GM21367 (cell line): Measurements from ENCODE around the gene PRRC2A.

Source experiments
- ATAC-seq: cut with Tn5 transposase; IDR thresholded peaks from one replicate; pipeline ENCODE4 v1.9.1; 2021; ENCODE audit not compliant: unreplicated experiment

The PRRC2A gene

DNA sequence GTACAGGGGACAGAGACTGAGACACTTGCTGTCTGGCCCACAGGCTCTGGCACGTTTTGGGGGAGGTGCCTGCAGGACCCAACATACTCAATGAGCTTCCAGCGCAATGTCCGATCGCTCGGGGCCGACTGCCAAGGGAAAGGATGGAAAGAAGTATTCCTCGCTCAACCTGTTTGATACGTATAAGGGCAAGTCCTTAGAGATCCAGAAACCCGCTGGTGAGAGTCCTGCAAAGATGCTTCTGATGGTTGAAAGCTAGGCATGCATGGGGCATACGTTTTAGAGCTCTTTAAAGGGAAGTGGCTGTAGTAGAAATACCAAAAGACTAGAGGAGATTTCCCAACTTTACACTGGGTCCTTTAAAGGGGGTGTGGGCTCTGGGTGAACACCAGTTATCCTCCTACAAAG is 2.2 kb downstream of the PRRC2A start:
- ATAC-seq: no peak

DNA sequence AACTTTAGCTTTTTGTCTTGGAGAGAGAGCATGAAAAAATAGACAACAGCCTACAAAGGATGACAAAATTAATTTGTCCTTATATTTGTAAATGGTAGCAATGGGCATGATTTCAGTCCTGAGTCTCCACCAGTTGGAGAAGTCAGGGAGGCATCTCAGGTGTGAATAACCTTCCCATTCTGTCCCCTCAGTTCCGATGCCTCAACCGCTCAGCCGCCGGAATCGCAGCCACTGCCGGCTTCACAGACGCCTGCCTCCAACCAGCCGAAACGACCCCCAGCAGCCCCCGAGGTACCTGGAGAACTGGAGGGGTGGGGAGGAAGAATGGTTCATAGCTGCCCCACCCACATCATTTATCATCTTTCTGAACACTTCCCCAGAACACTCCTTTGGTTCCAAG is 3.6 kb downstream of the PRRC2A start:
- ATAC-seq: no peak

DNA sequence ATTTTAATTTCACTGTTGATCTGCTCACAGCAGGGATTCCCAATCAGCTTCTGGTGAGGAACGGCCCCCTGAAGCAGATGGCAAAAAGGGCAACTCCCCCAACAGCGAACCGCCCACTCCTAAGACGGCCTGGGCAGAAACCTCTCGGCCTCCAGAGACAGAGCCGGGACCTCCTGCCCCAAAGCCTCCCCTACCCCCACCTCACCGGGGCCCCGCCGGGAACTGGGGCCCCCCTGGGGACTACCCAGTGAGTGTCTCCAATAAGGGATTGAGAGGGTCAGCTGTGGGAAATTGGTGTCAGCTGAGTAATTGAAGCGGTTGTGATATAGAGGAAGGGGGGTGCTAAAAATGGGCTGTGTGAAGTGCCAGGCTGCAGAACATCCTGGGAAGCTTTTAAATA is 6.4 kb downstream of the PRRC2A start:
- ATAC-seq: no peak

DNA sequence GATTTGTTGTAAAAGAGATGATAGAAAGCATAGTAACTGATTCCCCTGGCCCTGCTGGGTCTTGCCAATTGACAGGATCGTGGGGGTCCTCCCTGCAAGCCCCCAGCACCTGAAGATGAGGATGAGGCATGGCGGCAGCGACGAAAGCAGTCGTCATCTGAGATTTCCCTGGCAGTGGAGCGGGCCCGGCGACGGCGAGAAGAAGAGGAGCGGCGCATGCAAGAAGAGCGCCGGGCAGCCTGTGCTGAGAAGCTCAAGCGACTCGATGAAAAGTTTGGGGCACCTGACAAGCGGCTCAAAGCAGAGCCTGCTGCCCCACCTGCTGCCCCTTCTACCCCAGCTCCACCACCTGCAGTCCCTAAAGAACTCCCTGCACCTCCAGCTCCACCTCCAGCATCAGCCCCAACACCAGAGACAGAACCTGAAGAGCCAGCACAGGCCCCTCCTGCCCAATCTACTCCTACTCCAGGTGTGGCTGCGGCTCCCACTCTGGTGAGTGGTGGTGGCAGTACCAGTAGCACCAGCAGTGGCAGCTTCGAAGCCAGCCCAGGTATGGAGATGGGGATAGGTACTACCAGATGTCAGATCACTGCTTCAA is 7.3 kb downstream of the PRRC2A start:
- ATAC-seq: no peak

DNA sequence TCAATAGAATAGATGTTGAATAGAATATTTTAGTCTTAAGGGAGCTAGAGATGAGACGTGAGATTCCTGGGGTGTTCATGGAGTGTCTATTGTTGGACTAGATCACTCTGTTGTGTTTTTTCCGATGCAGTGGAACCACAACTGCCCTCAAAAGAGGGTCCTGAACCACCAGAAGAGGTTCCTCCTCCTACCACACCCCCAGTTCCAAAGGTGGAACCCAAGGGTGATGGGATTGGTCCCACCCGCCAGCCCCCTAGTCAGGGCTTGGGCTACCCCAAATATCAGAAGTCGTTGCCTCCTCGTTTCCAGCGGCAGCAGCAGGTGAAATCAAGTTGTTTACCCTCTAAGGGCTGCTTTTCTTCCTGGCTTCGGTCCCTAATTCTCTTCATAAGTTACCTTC is 8.5 kb downstream of the PRRC2A start:
- no peak for ATAC-seq

DNA sequence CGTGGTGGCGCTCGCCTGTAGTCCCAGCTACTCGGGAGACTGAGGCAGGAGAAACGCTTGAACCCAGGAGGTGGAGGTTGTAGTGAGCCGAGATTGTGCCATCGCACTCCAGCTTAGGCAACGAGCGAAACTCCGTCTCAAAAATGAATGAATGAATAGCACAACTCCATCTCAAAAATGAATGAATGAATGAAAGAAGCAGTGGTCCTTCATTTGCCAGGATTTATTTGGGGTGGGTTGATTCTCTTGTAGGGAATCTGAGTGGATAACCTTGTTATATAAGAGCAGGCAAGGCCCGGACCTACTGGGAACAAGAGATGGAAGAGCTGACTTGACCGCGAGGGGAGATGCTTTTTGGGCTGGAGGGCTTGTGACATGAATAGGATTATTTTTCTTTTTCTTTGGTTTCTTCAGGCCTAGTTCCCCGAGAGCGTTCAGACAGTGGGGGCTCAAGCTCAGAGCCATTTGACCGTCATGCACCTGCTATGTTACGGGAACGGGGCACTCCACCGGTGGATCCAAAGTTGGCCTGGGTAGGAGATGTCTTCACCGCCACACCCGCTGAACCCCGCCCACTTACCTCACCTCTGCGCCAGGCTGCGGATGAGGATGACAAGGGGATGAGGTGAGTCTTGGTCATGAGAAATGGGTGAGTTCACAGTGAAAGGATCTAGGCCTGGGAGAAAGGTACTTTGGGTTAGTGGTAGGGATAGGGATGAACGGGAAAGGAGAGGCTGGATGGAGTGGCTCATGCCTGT is 9.8 kb downstream of the PRRC2A start:
- ATAC-seq: no peak

DNA sequence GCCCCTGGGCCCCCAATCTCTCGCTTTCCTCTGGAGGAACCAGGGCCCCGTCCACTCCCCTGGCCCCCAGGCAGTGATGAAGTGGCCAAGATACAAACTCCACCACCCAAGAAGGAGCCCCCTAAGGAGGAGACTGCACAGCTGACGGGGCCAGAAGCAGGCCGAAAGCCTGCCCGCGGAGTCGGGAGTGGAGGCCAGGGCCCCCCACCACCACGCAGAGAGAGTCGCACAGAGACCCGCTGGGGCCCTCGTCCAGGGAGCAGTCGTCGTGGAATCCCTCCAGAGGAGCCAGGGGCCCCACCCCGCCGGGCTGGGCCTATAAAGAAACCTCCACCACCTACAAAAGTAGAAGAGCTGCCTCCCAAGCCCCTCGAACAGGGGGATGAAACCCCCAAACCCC is 10.7 kb downstream of the PRRC2A start:
- no peak for ATAC-seq

DNA sequence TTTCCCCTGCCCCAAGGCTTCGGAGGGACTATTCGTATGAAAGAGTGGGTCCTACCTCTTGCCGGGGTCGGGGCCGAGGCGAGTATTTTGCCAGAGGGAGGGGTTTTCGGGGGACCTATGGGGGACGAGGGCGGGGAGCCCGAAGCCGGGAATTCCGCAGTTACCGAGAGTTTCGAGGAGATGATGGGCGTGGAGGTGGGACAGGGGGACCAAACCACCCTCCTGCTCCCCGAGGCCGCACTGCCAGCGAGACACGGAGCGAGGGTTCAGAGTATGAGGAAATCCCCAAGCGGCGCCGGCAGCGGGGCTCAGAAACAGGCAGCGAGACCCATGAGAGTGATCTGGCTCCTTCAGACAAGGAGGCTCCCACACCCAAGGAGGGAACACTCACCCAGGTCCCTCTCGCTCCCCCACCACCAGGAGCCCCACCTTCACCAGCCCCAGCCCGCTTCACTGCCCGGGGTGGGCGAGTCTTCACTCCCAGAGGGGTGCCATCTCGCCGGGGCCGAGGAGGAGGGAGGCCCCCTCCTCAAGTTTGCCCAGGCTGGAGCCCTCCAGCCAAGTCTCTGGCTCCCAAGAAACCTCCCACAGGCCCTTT is 11.3 kb downstream of the PRRC2A start:
- ATAC-seq: no peak

DNA sequence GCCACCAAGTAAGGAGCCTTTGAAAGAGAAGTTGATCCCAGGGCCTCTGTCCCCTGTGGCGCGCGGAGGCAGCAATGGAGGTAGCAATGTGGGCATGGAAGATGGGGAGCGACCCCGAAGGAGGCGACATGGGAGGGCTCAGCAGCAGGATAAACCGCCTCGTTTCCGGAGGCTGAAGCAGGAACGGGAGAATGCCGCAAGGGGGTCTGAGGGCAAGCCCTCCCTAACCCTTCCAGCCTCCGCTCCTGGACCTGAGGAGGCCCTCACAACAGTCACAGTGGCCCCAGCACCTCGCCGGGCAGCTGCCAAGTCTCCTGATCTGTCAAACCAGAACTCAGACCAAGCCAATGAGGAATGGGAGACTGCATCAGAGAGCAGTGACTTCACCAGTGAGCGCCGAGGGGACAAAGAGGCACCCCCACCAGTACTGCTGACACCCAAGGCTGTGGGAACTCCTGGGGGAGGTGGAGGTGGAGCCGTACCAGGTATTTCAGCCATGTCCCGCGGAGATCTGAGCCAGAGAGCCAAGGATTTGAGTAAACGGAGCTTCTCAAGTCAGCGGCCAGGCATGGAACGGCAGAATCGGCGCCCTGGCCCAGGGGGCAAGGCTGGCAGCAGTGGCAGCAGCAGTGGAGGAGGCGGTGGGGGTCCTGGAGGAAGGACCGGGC is 11.9 kb downstream of the PRRC2A start:
- ATAC-seq: no peak

DNA sequence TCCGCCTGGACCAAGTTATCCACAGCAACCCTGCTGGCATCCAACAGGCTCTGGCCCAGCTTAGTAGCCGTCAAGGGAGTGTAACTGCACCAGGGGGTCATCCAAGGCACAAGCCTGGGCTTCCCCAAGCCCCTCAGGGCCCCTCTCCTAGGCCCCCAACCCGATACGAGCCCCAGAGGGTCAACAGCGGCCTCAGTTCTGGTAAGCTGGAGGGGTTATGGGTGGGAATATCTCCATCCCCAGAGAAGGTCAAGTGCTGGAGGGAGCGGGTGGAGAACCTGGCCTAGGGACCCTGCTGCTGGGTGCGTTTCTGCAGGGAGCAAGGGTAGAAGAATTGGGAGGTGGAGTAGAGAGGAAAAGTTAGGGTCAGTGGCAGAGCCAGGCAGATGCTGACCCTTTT is 12.9 kb downstream of the PRRC2A start:
- no peak for ATAC-seq

DNA sequence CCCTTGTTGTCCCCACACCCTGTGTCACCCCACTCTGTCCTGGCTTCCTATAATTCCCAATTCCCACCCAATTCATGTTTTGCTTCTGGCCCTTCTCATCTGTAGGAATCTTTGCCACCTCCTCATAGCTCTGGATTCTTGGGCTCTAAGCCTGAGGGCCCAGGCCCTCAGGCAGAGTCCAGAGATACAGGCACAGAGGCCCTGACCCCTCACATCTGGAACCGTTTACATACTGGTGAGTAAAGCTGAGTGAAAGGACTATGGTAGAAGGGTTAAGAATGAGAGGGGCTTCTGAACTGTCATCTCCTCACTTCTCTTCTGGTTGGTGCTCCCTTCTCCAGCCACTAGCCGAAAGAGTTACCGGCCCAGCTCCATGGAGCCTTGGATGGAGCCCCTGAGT is 13.6 kb downstream of the PRRC2A start:
- no peak for ATAC-seq

DNA sequence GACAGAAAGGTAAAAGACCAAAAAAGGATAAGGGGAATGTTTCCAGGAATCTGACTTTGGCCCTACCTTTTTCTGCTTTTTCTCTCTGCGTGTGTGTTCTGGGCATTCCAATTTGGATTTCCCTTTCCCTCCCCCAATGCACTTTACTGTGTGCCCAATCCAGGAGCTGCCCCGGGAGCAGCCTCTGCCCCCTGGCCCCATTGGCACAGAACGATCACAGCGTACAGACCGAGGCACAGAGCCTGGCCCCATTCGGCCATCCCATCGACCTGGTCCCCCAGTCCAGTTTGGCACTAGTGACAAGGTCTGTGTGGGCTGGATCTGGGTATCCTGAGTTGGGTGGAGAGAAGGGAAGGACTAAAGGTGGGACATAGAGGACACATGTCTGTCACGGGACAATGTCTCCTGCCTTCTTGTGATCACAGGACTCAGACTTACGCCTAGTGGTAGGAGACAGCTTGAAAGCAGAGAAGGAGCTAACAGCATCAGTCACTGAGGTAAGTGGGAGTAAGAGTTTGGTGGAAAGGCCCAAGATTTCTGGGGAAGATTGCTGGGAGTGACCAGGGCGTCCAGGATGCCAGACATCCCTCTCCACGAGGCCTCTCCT is 14.6 kb downstream of the PRRC2A start:
- ATAC-seq: no peak

DNA sequence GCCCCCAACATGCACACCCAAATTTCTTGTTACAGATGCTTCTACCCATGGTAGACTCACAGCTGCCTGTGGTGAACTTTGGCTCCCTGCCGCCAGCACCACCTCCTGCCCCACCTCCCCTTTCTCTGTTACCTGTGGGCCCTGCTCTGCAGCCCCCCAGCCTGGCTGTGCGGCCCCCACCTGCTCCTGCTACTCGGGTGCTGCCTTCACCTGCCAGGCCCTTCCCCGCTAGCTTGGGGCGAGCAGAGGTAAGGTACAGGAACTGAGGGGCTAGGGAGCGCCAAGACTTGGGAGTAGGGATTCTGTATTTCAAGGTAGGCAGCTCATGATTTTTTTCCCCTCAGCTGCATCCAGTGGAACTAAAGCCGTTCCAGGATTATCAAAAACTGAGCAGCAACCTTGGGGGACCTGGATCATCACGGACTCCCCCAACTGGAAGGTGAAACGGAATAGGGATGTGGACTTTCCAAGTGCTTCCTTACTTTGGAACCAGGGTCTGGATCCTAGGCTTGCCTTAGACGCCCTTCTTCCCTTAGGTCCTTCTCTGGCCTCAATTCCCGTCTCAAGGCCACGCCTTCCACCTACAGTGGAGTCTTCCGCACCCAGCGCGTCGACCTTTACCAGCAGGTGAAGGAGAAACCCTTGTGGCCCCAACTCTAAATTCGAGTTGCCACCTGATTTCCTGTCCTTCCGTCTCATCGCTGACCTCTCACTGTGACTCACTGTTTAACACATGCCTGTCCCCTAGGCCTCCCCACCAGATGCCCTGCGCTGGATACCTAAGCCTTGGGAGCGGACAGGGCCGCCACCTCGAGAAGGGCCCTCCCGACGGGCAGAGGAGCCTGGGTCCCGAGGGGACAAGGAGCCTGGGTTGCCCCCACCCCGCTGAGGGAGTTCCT is 16.4 kb downstream of the PRRC2A start:
- ATAC-seq: no peak

DNA sequence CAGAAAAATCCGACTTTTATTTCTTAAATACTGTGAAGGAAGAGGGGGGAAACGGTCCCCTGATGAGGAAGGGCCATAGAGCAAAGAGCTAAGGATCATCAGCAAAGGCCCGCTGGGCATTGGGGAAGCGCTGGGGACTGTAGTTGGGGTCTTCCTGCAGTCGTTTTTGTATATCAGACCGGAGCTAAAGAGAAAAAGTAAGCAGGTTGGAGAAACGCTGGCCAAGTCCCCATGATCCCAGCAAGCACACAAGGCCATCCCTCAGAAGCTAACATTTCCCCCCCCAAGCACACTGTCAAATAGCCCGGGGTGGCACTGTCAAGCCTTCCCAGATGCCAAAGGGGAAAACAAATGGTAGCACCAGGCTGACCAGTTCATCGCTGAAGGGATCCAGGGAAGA is 18.5 kb downstream of the PRRC2A start:
- no peak for ATAC-seq

DNA sequence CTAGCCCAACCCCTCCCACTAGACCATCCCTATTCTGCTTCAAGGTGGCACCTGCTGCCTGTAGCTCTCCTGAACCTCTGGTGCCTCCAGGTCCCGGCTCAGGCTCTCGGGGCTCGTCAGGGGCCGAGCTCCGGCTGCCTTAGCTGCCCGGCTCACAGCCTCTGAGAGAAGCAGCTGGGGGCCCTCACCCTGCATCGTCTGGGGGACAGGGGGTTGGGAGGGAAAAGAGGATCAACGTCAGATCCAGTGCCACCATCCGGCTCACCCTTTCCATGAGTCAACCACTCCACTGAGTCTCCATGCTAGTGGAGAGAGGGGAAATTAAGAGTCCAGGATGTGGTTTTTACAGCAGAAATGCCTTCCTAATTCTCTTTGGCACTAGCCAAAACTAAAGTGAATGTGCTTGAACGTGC is 18.9 kb downstream of the PRRC2A start:
- ATAC-seq: no peak

DNA sequence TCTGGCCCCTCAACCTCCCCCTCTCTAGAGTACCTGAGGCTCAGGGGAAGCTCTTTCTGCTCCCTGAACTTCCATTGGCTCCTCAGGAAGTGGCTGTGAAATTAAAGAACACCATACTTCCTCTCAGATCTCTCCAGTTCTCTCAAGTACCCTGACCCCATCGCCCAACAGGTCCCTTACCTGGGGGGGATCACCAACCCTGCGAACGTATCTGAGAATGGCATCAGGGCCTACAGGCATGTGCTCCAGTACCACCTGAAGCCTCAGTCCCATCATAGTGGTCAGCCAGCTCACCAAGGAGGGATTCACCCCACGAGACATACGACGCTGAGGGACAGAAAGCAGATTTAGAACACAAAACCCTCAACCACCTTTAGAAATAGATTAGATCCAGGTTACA is 20.1 kb downstream of the PRRC2A start:
- no peak for ATAC-seq

DNA sequence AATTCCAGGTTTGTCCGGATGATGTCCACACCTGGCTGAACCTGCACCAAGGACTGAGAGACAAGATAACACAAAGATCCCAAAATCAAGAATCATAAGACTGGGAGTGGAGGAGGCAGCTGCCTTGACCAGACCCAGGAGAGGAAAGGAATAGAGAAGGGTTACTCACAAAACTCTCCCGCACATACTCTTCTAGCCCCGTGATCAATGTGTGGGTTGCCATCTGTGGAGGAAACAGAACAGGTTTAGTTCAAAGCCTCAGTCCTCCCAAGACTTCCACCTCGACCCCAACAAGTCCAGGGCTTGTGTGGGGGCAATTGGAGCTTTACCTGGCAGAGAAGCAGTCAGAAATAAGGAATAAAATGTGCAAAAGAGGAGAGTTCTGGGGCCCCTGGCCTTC is 20.9 kb downstream of the PRRC2A start:
- no peak for ATAC-seq

DNA sequence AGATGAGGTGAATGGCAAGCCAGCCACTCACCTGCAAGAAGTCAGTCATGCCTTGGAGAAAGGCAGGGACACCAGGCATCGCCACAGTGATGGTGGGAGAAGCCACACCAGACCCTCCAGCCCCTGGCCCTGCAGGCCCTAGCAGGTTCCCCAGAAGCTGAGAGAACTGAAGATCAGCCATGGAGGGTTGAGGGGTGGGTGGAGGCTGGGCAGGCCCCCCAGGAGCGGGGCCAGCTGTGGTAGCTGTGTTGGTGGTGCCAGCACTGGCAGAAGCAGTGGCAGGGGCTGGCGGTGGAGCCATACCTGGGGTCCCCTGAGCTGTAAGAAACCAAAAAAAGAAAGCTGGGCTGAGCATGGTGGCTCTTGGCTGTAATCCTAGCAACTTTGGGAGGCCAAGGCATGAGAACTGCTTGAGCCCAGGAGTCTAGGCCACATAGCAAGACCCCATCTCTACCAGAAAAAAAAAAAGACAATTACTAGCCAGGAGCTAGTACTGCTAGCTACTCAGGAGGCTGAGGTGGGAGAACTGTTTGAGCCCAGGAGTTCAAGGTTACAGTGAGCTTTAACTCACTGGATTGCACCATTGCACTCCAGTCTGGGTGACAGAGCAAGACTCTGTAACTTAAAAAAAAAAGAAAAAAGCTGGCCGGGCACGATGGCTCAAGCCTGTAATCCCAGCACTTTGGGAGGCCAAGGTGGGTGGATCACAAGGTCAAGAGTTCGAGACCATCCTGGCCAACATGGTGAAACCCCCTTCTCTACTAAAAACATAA is 22.5 kb downstream of the PRRC2A start:
- ATAC-seq: no peak

DNA sequence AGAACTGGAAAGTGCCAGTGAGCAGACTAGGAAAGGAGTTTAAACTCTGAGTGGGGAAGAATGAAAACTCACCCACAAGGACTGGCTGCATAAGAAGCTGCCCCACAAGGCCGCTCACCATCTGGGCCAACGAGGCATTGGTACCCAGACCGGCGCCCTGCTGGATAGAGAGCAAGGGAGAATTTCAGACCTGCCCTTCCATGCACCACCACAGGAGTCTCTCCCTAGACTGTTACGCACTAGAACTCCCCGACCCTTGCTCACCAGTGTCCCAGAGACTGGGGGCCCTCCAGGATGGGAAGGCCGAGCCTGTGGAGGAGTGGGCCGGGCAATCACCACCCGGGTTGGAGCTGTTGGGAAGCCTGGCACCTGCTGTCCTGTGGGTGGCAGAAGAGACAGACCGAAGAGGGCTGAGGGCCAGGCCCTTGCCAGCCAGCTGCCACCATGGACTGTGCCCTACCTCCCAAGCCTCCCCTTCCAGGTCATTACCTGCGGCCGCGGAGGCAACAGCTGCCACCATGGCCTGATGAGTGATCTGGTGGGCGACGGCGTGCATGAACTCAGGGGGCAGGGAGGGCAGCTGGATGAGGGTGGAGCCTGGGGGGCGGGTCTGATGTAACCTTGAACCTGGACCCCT is 23.4 kb downstream of the PRRC2A start:
- ATAC-seq: no peak
